ENCODE results near the gene ZNHIT2. TPM values are rescaled to one million over a fixed set of nuclear protein-coding genes. Genes with fewer than 3 reads are reported as not detected.
A peak's percentile ranks its signal among the peaks of the same experiment; 100 is the strongest.

The ZNHIT2 gene
- total RNA-seq, 2 donors from 2014 or later, result 32.7 to 37.8 TPM

GRCh38 chr11:65147352-65148075 is 30.0 kb upstream of the ZNHIT2 start:
- WGBS, result 72% methylated on average over 2 of the region's 2 CpGs
- intact Hi-C loops (cut with DNase I), result no loop called here
- no peak for TF ChIP-seq POLR2A (IDR thresholded peaks at IDR 0.05)
- no peak for TF ChIP-seq POLR2AphosphoS5 (IDR thresholded peaks at IDR 0.05)
- TF ChIP-seq, protein P1, sequence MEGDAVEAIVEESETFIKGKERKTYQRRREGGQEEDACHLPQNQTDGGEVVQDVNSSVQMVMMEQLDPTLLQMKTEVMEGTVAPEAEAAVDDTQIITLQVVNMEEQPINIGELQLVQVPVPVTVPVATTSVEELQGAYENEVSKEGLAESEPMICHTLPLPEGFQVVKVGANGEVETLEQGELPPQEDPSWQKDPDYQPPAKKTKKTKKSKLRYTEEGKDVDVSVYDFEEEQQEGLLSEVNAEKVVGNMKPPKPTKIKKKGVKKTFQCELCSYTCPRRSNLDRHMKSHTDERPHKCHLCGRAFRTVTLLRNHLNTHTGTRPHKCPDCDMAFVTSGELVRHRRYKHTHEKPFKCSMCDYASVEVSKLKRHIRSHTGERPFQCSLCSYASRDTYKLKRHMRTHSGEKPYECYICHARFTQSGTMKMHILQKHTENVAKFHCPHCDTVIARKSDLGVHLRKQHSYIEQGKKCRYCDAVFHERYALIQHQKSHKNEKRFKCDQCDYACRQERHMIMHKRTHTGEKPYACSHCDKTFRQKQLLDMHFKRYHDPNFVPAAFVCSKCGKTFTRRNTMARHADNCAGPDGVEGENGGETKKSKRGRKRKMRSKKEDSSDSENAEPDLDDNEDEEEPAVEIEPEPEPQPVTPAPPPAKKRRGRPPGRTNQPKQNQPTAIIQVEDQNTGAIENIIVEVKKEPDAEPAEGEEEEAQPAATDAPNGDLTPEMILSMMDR (IDR thresholded peaks at IDR 0.05), result no peak
- Histone ChIP-seq H3K9me3 (no peaks in the 10 kb centered on the region), H3K4me1 (replicated peaks) (no peaks in the 10 kb centered on the region), H3K4me3 (no peak overlapping the region), H3K27ac (no peak overlapping the region), H3K27me3 (replicated peaks; ENCODE audit: insufficient read depth) (no peaks in the 10 kb centered on the region), H3K36me3 (no peaks in the 10 kb centered on the region)
- DNase-seq (ENCODE audit: low spot score), result no peak

DNA sequence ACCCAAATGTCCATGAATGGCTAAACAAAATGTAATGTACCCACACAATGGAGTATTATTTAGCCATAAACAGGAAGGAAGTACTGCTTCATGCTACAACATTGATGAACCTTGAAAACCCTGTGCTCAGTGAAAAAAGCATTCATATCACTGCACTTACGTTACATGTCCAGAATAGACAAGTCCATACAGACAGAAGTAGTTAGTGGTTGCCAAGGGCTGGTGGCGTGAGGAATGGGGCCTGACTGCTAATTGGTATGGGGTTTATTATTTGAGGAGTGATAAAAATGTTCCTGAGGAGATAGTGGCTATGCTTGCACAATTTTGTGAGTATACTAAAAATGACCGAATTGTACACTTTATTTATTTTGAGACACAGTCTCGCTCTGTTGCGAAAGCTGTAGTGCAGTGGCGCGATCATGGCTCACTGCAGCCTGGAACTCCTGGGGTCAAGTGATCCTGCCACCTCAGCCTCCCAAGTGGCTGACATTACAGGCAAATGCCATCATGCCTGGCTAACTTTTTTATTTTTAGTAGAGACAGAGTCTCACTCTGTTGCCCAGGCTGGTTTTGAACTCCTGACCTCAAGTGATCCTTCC is 24.5 kb upstream of the ZNHIT2 start:
- 75% methylated on average over 7 of the region's 7 CpGs for WGBS
- DNase-seq (ENCODE audit: low spot score), result no peak
- no peak for TF ChIP-seq POLR2A (IDR thresholded peaks at IDR 0.05)
- no peak for TF ChIP-seq POLR2AphosphoS5 (IDR thresholded peaks at IDR 0.05)
- TF ChIP-seq, protein P1 (IDR thresholded peaks at IDR 0.05), result no peak
- Histone ChIP-seq H3K27ac (no peak overlapping the region), H3K4me3 (no peak overlapping the region), H3K36me3 (no peaks in the 10 kb centered on the region), H3K27me3 (replicated peaks; ENCODE audit: insufficient read depth) (no peaks in the 10 kb centered on the region), H3K9me3 (no peaks in the 10 kb centered on the region), H3K4me1 (replicated peaks) (no peaks in the 10 kb centered on the region)
- intact Hi-C loops (cut with DNase I), result no loop called here

- peak overlapping the region in 1 of 2 donors; percentile 98 for H3K27ac ChIP-seq
- WGBS, result 84% methylated on average over 15 of the region's 15 CpGs
- no peak for DNase-seq (ENCODE audit: low spot score)
Observed at GRCh38 chr11:65136515-65137096, 19.1 kb upstream of the ZNHIT2 start.

GRCh38 chr11:65135633-65136145 is 18.2 kb upstream of the ZNHIT2 start:
- WGBS, result 40% methylated on average over 11 of the region's 11 CpGs

More at GRCh38 chr11:65136515-65137096, 19.1 kb upstream of the ZNHIT2 start:
- Histone ChIP-seq H3K4me1 (replicated peaks) (peaks cover 7% of the 10 kb centered on the region), H3K36me3 (peaks cover 0 to 7% of the 10 kb centered on the region in 2 donors), H3K9me3 (no peaks in the 10 kb centered on the region), H3K27me3 (replicated peaks; ENCODE audit: insufficient read depth) (no peaks in the 10 kb centered on the region), H3K4me3 (no peak overlapping the region)
- TF ChIP-seq, protein P1 (IDR thresholded peaks at IDR 0.05), result no peak
- intact Hi-C loops (cut with DNase I), result no loop called here

More at GRCh38 chr11:65135633-65136145, 18.2 kb upstream of the ZNHIT2 start:
- TF ChIP-seq POLR2A (IDR thresholded peaks at IDR 0.05) (no peak), POLR2AphosphoS5 (IDR thresholded peaks at IDR 0.05) (no peak)
- TF ChIP-seq, protein P1 (IDR thresholded peaks at IDR 0.05), result no peak
- Histone ChIP-seq H3K9me3 (no peaks in the 10 kb centered on the region), H3K27ac (peak overlapping the region; percentile 98), H3K4me1 (replicated peaks) (peaks cover 7% of the 10 kb centered on the region), H3K27me3 (replicated peaks; ENCODE audit: insufficient read depth) (no peaks in the 10 kb centered on the region), H3K36me3 (peaks cover 8 to 11% of the 10 kb centered on the region in 2 donors), H3K4me3 (peak overlapping the region; percentile 55 to 64)
- intact Hi-C loops (cut with DNase I), result no loop called here
- no peak for DNase-seq (ENCODE audit: low spot score)
